Suppressor macrophage treated with lipopolysaccharide for 1 hour (primary cell): ENCODE measurements around the gene TRIM33.

Source experiments
- DNase-seq, 3 donors: peaks; one replicate each; pipeline ENCODE4 v3.0.0-alpha.2; 2020 to 2022

TRIM33 gene

DNA sequence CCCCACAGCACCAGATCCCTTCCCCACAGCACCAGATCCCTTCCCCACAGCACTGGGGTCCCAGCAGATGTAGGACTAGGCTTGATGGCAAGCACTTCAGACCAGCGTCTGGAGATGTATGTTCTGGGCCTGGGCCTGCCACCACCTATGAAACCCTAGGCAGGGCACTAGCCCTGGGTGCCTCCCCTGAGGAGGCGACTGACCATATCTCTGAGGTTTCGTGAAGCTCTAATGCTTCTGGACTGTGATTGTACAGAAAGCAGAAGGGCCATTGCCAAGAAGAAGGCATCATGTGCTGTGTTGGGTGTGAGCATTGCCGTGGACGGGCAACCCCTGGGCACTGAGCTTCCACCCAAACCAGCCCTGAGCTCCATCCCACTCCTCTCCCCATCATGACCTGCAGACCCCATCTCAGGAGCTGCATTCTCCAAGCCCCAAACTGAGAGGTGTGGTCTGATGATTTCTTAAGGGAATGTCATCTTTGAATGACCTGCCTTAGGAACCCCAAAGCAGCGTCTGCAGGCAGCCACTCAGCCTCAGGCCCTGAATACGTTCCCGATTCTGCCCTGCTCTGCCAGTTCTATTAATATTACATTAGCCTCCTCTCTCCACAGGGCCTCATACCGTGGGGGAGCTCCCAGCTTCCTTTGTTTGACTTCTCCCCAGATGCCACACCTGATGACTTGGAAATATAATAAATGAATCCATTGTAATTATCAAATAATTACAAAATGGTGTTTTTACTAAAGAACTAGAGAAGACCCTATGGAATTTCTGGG, 163.4 kb downstream of the TRIM33 start:
- DNase-seq: no peak

DNA sequence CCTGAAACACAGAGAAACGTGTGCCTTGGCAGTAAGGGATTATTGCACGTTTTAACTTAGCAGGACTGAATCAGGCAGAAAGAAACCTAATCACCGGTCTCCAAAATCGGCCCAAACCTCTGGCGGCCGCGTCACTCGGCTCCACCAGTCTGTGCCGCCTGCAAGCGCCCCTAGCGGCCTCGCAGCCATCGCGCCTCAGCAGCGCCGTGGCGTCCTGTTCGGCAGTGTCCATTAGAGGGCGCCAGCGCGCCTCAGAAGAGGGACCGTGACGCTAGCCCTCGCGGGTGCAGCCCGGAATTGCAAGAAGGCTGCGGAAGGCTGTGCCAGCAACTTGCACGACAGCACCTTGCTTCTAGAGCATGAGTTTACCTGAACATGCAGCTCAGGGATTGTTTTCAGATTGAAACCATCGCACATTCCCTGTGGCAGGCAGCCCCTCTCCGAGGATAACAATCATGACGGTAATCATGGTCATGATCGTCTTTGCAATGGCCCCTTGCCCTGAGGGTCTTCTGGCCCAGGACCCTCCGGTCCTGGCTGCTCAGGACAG, 164.4 kb downstream of the TRIM33 start:
- DNase-seq: peak; percentile 96 to 99 (median 98)

DNA sequence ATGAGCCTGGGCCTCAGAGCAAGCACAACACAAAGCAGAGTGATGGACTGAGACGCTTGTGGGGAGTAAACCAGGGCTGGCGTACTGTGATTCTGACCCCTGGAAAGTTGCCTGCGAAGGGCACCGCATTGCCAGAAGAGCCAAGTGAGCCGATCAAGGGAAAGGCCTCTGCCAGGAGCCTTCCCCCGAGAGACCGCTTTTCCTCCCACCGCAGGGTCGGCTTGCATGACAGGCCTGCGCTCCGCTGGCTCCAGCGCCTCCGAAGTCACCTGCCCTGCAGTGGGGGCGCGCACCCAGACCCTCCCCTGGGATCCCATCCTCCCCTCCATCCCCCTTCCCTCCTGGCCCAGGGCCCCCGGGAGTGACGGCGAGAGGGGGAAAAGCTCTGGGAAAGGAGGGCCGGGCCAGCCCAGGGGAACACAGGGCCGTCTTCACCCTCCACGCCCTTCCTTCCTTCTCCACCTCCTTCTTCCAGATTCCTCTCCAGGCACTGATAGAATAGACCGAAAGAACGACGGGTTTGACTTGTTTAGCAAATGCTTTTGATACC, 165.0 kb downstream of the TRIM33 start:
- no peak for DNase-seq

DNA sequence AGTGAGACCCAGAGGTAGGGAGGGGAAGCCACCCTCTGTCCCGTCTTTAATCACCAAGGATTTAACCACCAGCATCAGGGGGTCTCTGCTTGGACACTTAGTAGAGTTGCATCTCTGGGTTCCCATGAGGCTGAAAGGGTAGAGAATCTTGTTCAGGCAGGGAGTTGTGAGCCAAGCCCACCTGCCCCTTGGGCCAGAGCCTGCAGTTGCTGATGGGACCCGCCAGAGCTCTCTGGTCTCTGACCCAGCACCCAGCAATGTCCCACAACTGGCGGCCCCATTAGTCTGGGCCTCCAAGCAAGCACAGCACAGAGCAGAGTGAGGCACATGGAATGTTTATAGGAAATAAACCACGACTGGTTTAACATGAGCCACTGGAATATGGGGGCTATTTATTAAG, 166.3 kb downstream of the TRIM33 start:
- no peak for DNase-seq
